Neural cell (in vitro differentiated cells): ENCODE measurements around the gene ANO4. TPM values are rescaled to one million over a fixed set of nuclear protein-coding genes. Genes with fewer than 3 reads are reported as not detected.

ENCODE experiments used
- H2AFZ ChIP-seq: fragments of 200-600, 300-800 bp; sonication (generic), shearing (Covaris generic); 2 replicates; pipeline ENCODE4 v1.6.0; 2014; ENCODE audit warnings: low read depth, mild to moderate bottlenecking, antibody characterized with exemption, low read length, moderate library complexity
- H3F3A ChIP-seq: fragments of 200-600 bp; shearing (Covaris generic); 2 replicates; pipeline ENCODE4 v1.6.1; 2016; ENCODE audit warnings: mild to moderate bottlenecking, moderate library complexity, mixed read lengths, antibody characterized with exemption, low read length; ENCODE audit not compliant: insufficient read depth, poor library complexity, severe bottlenecking
- H3K27ac ChIP-seq: fragments of 200-600, 300-800 bp; sonication (generic), shearing (Covaris generic); 2 replicates; pipeline ENCODE4 v1.5.1; 2014; ENCODE audit warnings: mild to moderate bottlenecking, low read length, moderate library complexity
- H3K27me3 ChIP-seq: fragments of 300-800, 200-600 bp; sonication (generic), shearing (Covaris generic); 2 replicates; pipeline ENCODE4 v1.6.0; 2014; ENCODE audit warnings: mild to moderate bottlenecking, low read depth, low read length, moderate library complexity; ENCODE audit not compliant: insufficient read depth
- H3K36me3 ChIP-seq: fragments of 300-800, 200-600 bp; sonication (generic), shearing (Covaris generic); 2 replicates; pipeline ENCODE4 v1.5.1; 2014; ENCODE audit warnings: mild to moderate bottlenecking, antibody characterized with exemption, low read length, moderate library complexity; ENCODE audit not compliant: insufficient read depth
- H3K4me2 ChIP-seq: fragments of 300-800, 200-600 bp; sonication (generic), shearing (Covaris generic); 2 replicates; pipeline ENCODE4 v1.6.0; 2014; ENCODE audit warnings: mild to moderate bottlenecking, low read length
- H3K4me3 ChIP-seq: fragments of 300-800, 200-600 bp; sonication (generic), shearing (Covaris generic); 2 replicates; pipeline ENCODE4 v1.5.1; 2014; ENCODE audit warnings: mild to moderate bottlenecking, low read length, moderate library complexity
- H3K79me2 ChIP-seq: fragments of 200-600 bp; shearing (Covaris generic); replicated peaks from 2 replicates; pipeline ENCODE4 v1.6.0; 2014; ENCODE audit warnings: mild to moderate bottlenecking, low read length, moderate library complexity; ENCODE audit not compliant: insufficient read depth
- H3K9ac ChIP-seq: fragments of 300-800, 200-600 bp; sonication (generic), shearing (Covaris generic); 2 replicates; pipeline ENCODE4 v1.6.1; 2016; ENCODE audit warnings: mild to moderate bottlenecking, low read length, mixed read lengths
- H3K9me2 ChIP-seq: fragments of 200-600 bp; shearing (Covaris generic); 2 replicates; pipeline ENCODE4 v1.6.1; 2016; ENCODE audit warnings: mild to moderate bottlenecking, low read length, mixed read lengths; ENCODE audit not compliant: insufficient read depth
- H3K9me3 ChIP-seq: fragments of 200-600, 300-800 bp; sonication (generic), shearing (Covaris generic); 2 replicates; pipeline ENCODE4 v1.6.1; 2016; ENCODE audit warnings: mild to moderate bottlenecking, mixed run types, low read length, moderate library complexity, mixed read lengths
- H4K20me1 ChIP-seq: fragments of 200-600 bp; shearing (Covaris generic); 2 replicates; pipeline ENCODE4 v1.6.1; 2016; ENCODE audit warnings: mild to moderate bottlenecking, mixed run types; ENCODE audit not compliant: insufficient read depth
- CTCF ChIP-seq: fragments of 450-650 bp; IDR thresholded peaks from 2 replicates; pipeline ENCODE4 v1.5.1; 2014; ENCODE audit warnings: antibody characterized with exemption, mild to moderate bottlenecking, moderate library complexity; ENCODE audit not compliant: poor library complexity, severe bottlenecking
- EP300 ChIP-seq: fragments of 450-650 bp; conservative IDR thresholded peaks from 2 replicates; pipeline ENCODE4 v1.6.1; 2014; ENCODE audit warnings: antibody characterized with exemption, mild to moderate bottlenecking, moderate library complexity; ENCODE audit not compliant: poor library complexity, severe bottlenecking
- EZH2 ChIP-seq: fragments of 200-600, 300-800 bp; shearing (Covaris generic), sonication (generic); IDR thresholded peaks from 2 replicates; pipeline ENCODE4 v1.6.1; 2014; ENCODE audit warnings: antibody characterized with exemption, low read length, borderline replicate concordance, mild to moderate bottlenecking; ENCODE audit not compliant: insufficient read depth, poor library complexity, severe bottlenecking
- MXI1 ChIP-seq: fragments of 450-650 bp; conservative IDR thresholded peaks from 2 replicates; pipeline ENCODE4 v1.6.1; 2014; ENCODE audit warnings: antibody characterized with exemption, mild to moderate bottlenecking; ENCODE audit not compliant: poor library complexity, severe bottlenecking
- POLR2AphosphoS5 ChIP-seq: IDR thresholded peaks from 2 replicates; pipeline ENCODE4 v1.6.1; 2012
- RAD21 ChIP-seq: fragments of 450-650 bp; conservative IDR thresholded peaks from 2 replicates; pipeline ENCODE4 v1.6.1; 2014; ENCODE audit warnings: antibody characterized with exemption, mild to moderate bottlenecking, moderate library complexity
- SMC3 ChIP-seq: fragments of 450-650 bp; conservative IDR thresholded peaks from 2 replicates; pipeline ENCODE4 v1.6.1; 2014; ENCODE audit warnings: antibody characterized with exemption, mild to moderate bottlenecking, moderate library complexity; ENCODE audit not compliant: poor library complexity
- TAF1 ChIP-seq: IDR thresholded peaks from 2 replicates; pipeline ENCODE4 v1.6.1; 2012; ENCODE audit warnings: low read depth
- polyA plus RNA-seq: library from polyadenylated mRNA; depleted of rRNA; stranded (reverse); fragments of >200 nt; gene quantifications from 2 replicates; pipeline ENCODE4 v1.2.3, GENCODE V29; 2014
- TF ChIP-seq, protein P1 (sequence below): IDR thresholded peaks from 2 replicates; pipeline ENCODE4 v1.6.1; 2012; ENCODE audit warnings: borderline replicate concordance

ANO4 gene
- polyA plus RNA-seq, 1 donor from 2014 or later = 11.1 TPM

DNA sequence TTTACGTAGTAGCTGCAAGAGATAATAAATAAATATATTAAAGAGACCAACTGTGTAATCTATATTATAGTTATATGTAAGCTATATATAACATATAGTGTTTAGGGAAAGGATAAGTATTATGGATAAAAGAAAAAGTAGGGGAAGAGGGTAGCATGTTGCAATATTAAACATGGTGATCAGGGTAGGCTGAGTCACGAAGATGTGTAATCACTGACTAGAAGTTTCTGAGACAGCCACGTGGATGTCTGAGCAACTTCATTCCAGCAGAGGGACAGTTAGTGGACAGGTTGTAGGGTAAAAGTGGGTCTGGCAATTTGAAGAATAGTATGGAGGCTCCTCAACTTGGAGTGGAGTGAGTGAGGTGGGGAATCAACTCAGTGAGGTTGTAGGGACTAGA, 109.7 kb downstream of the ANO4 start:
- Histone ChIP-seq H2AFZ (no peak overlapping the region), H3F3A (no peaks in the 10 kb centered on the region), H3K4me2 (no peak overlapping the region), H3K27me3 (no peaks in the 10 kb centered on the region), H3K9me3 (no peaks in the 10 kb centered on the region), H3K4me3 (no peak overlapping the region), H3K9ac (no peak overlapping the region), H4K20me1 (no peaks in the 10 kb centered on the region), H3K27ac (no peak overlapping the region), H3K79me2 (no peaks in the 10 kb centered on the region), H3K9me2 (no peaks in the 10 kb centered on the region), H3K36me3 (no peaks in the 10 kb centered on the region)
- TF ChIP-seq MXI1 = no peak
- TF ChIP-seq, protein P1, sequence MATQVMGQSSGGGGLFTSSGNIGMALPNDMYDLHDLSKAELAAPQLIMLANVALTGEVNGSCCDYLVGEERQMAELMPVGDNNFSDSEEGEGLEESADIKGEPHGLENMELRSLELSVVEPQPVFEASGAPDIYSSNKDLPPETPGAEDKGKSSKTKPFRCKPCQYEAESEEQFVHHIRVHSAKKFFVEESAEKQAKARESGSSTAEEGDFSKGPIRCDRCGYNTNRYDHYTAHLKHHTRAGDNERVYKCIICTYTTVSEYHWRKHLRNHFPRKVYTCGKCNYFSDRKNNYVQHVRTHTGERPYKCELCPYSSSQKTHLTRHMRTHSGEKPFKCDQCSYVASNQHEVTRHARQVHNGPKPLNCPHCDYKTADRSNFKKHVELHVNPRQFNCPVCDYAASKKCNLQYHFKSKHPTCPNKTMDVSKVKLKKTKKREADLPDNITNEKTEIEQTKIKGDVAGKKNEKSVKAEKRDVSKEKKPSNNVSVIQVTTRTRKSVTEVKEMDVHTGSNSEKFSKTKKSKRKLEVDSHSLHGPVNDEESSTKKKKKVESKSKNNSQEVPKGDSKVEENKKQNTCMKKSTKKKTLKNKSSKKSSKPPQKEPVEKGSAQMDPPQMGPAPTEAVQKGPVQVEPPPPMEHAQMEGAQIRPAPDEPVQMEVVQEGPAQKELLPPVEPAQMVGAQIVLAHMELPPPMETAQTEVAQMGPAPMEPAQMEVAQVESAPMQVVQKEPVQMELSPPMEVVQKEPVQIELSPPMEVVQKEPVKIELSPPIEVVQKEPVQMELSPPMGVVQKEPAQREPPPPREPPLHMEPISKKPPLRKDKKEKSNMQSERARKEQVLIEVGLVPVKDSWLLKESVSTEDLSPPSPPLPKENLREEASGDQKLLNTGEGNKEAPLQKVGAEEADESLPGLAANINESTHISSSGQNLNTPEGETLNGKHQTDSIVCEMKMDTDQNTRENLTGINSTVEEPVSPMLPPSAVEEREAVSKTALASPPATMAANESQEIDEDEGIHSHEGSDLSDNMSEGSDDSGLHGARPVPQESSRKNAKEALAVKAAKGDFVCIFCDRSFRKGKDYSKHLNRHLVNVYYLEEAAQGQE = no peak
- TF ChIP-seq POLR2AphosphoS5 = no peak
- no peak for TF ChIP-seq EP300
- no peak for TF ChIP-seq EZH2
- no peak for TF ChIP-seq CTCF
- TF ChIP-seq RAD21 = no peak
- TF ChIP-seq SMC3 = no peak
- no peak for TF ChIP-seq TAF1

- Histone ChIP-seq H2AFZ (no peak overlapping the region), H4K20me1 (no peaks in the 10 kb centered on the region), H3K4me2 (no peak overlapping the region)
These were observed 113.9 kb downstream of the ANO4 start for GRCh38 chr12:100908501-100908900.

More at GRCh38 chr12:100908501-100908900, 113.9 kb downstream of the ANO4 start:
- no peak overlapping the region for H3K4me3 ChIP-seq
- H3K9ac ChIP-seq = no peak overlapping the region
- no peaks in the 10 kb centered on the region for H3K27me3 ChIP-seq
- no peaks in the 10 kb centered on the region for H3K9me2 ChIP-seq
- no peaks in the 10 kb centered on the region for H3K36me3 ChIP-seq
- no peaks in the 10 kb centered on the region for H3K79me2 ChIP-seq
- no peaks in the 10 kb centered on the region for H3F3A ChIP-seq
- no peak overlapping the region for H3K27ac ChIP-seq
- no peaks in the 10 kb centered on the region for H3K9me3 ChIP-seq
- no peak for TF ChIP-seq TAF1
- TF ChIP-seq RAD21 = no peak
- TF ChIP-seq, protein P1 = no peak
- TF ChIP-seq SMC3 = no peak
- TF ChIP-seq MXI1 = no peak
- TF ChIP-seq POLR2AphosphoS5 = no peak
- TF ChIP-seq CTCF = no peak
